K562 (cell line): ENCODE results near the gene HNRNPU. TPM values are rescaled to one million over a fixed set of nuclear protein-coding genes. Genes with fewer than 3 reads are reported as not detected.
A peak's percentile ranks its signal among the peaks of the same experiment; 100 is the strongest.

Experiments
- ATF1 ChIP-seq, 2 experiments: fragments of 450-650 bp in 1 of 2; IDR thresholded peaks; 2 replicates each; pipeline ENCODE4 v1.6.1; 2016; ENCODE audit warnings: missing compliant biosample characterization in 1 of 2, missing genetic modification characterization in 1 of 2
- CHD1 ChIP-seq: fragments of 200-600 bp; sonication (generic); IDR thresholded peaks from one replicate; pipeline ENCODE4 v1.6.1; 2012; ENCODE audit warnings: mild to moderate bottlenecking, moderate library complexity, low read length, inconsistent platforms
- FOXP1 ChIP-seq: sonication (generic); formaldehyde crosslinking; IDR thresholded peaks from 2 replicates; pipeline ENCODE4 v1.8.0; 2022; ENCODE audit warnings: mild to moderate bottlenecking, missing genetic modification reagents
- MYNN ChIP-seq, 2 experiments: sonication (generic); formaldehyde crosslinking in 1 of 2; IDR thresholded peaks; 2 replicates each; pipeline versions ENCODE4 v1.5.0 to v1.6.1; 2016 to 2020; ENCODE audit warnings: antibody characterized with exemption in 1 of 2, missing genetic modification reagents in 1 of 2
- PATZ1 ChIP-seq: fragments of 250-450 bp; sonication (Bioruptor Pico); IDR thresholded peaks from 2 replicates; pipeline ENCODE4 v1.5.0; 2020; ENCODE audit warnings: mild to moderate bottlenecking, borderline replicate concordance
- PCBP2 ChIP-seq: fragments of 200-400 bp; formaldehyde crosslinking; IDR thresholded peaks from 2 replicates; pipeline ENCODE4 v1.6.1; 2018; ENCODE audit warnings: low read length, low read depth, mild to moderate bottlenecking, moderate library complexity; ENCODE audit not compliant: poor library complexity, severe bottlenecking
- PKNOX1 ChIP-seq: fragments of 450-650 bp; IDR thresholded peaks from 2 replicates; pipeline ENCODE4 v1.6.1; 2016
- REST ChIP-seq, 2 experiments: fragments of 450-650 bp; formaldehyde crosslinking in 1 of 2; IDR thresholded peaks; 2 replicates each; pipeline versions ENCODE4 v1.4.0 to v1.6.1; 2014 to 2020; ENCODE audit warnings: mild to moderate bottlenecking in 2 of 2, borderline replicate concordance in 1 of 2, low read depth in 1 of 2
- RNF2 ChIP-seq: sonication (generic); IDR thresholded peaks from 2 replicates; pipeline ENCODE4 v1.6.1; 2016
- TEAD4 ChIP-seq, 2 experiments: sonication (generic) in 1 of 2; formaldehyde crosslinking in 1 of 2; IDR thresholded peaks; 2 replicates each; pipeline versions ENCODE4 v1.6.1 to v1.8.0; 2012 to 2022; ENCODE audit warnings: borderline replicate concordance in 1 of 2, inconsistent platforms in 1 of 2, low read length in 1 of 2, mild to moderate bottlenecking in 1 of 2, missing genetic modification reagents in 1 of 2
- TFAP4 ChIP-seq: sonication (generic); formaldehyde crosslinking; IDR thresholded peaks from 2 replicates; pipeline ENCODE4 v1.8.0; 2022; ENCODE audit warnings: missing genetic modification reagents, mild to moderate bottlenecking, moderate library complexity, borderline replicate concordance
- ZNF431 ChIP-seq: sonication (generic); formaldehyde crosslinking; IDR thresholded peaks from 2 replicates; pipeline ENCODE4 v1.8.0; 2022; ENCODE audit warnings: mild to moderate bottlenecking, missing genetic modification reagents
- ZNF644 ChIP-seq: fragments of 200-800 bp; sonication (Bioruptor generic); IDR thresholded peaks from 2 replicates; pipeline ENCODE4 v1.6.1; 2016; ENCODE audit warnings: low read depth, missing genetic modification characterization, missing compliant biosample characterization
- polyA plus RNA-seq, 8 experiments: library from polyadenylated mRNA; depleted of rRNA in 4 of 8; stranded (reverse) in 5 of 8; unstranded in 3 of 8; fragments of >200 nt; fragmentation: Nextera tagmentation in 2 of 8; fragmentation: Illumina TruSeq in 1 of 8; extraction: Ambion mirVana in 2 of 8; extraction: Trizol in 1 of 8; gene quantifications; 2 replicates each; pipeline versions ENCODE4 v1.2.1 to v1.2.3, GENCODE V29; 2011 to 2014; ENCODE audit warnings: inconsistent platforms in 1 of 8, missing spikeins in 1 of 8
- total RNA-seq, 7 experiments: library from RNA; depleted of rRNA in 6 of 7; stranded (reverse); fragments of >200 nt in 6 of 7; fragmentation: Illumina TruSeq in 2 of 7; extraction: Trizol in 2 of 7; gene quantifications; 2 replicates each; pipeline versions ENCODE4 v1.2.1 to v1.2.3, GENCODE V29; 2011 to 2021; ENCODE audit warnings: low replicate concordance in 1 of 7

Gene HNRNPU
- total and polyA plus RNA-seq, 9 of the 15 experiments (the other 6 are each of a cell fraction or from before 2014, with no cell fraction given), result 159 to 777 (median 577) TPM

GRCh38 chr1:244864253-244865027 is at the start of gene HNRNPU (continued):
- TF ChIP-seq TFAP4 (CRISPR knock-in tag) (peak; percentile 85; the same call in 1 of the 2 replicates), PKNOX1 (peak; percentile 72), FOXP1 (peak; percentile 20), ZNF644 (tag) (peak; percentile 60; the same call in 1 of the 2 replicates), ATF1 (CRISPR knock-in tag; IDR thresholded peaks at IDR 0.05) (no peak), ATF1 (tag; IDR thresholded peaks at IDR 0.05) (peak; percentile 86), MYNN (IDR thresholded peaks at IDR 0.05) (no peak; the same call in 1 of the 2 replicates), MYNN (CRISPR knock-in tag; IDR thresholded peaks at IDR 0.05) (no peak), PATZ1 (CRISPR knock-in tag) (peak; percentile 87; the same call in 1 of the 2 replicates), REST (IDR thresholded peaks at IDR 0.05; ENCODE audit: borderline replicate concordance) (no peak), REST (CRISPR knock-in tag; IDR thresholded peaks at IDR 0.05; ENCODE audit: low read depth) (no peak), CHD1 (no peak), TEAD4 (IDR thresholded peaks at IDR 0.05; ENCODE audit: low read length) (peak; percentile 32; the same call in 1 of the 2 replicates), TEAD4 (CRISPR knock-in tag; IDR thresholded peaks at IDR 0.05; ENCODE audit: borderline replicate concordance) (no peak), ZNF431 (CRISPR knock-in tag) (peak; percentile 43; the same call in 1 of the 2 replicates), PCBP2 (no peak), RNF2 (peak; percentile 86)
